Activated T-cell treated with anti-CD3 and anti-CD28 coated beads, Interleukin-2, amount 50 U/mL, for 4 hours (primary cell): Measurements from ENCODE around the gene MGAT1. TPM values are rescaled to one million over a fixed set of nuclear protein-coding genes. Genes with fewer than 3 reads are reported as not detected.
"Not testable (repeated sequence)": the region's sequence is repeated elsewhere in the genome, so short reads cannot be mapped to it uniquely, and the experiment has no call there.

ENCODE experiments used
- ATAC-seq, 2 donors: fragments of 200-7000 bp; cut with Tn5 transposase; one replicate each; pipeline ENCODE4 v1.10.0; 2021
- DNase-seq: peaks from one replicate; pipeline ENCODE4 v3.0.0-alpha.2; 2020
- H3K27me3 Mint-ChIP-seq: one replicate; pipeline ENCODE4 v1.8.0; 2021; ENCODE audit warnings: low read depth, mixed read lengths
- H3K36me3 Mint-ChIP-seq: one replicate; pipeline ENCODE4 v1.8.0; 2022; ENCODE audit warnings: mixed read lengths; ENCODE audit not compliant: insufficient read depth
- H3K4me1 Mint-ChIP-seq: one replicate; pipeline ENCODE4 v1.8.0; 2021; ENCODE audit warnings: low read depth, mixed read lengths
- H3K4me3 Mint-ChIP-seq: one replicate; pipeline ENCODE4 v1.8.0; 2021; ENCODE audit warnings: mild to moderate bottlenecking, moderate library complexity, mixed read lengths
- H3K9me3 Mint-ChIP-seq: one replicate; pipeline ENCODE4 v1.8.0; 2021; ENCODE audit warnings: mixed read lengths
- total RNA-seq, 3 donors: library from RNA; stranded (reverse); gene quantifications; one replicate each; pipeline ENCODE4 v1.2.1, GENCODE V29; 2021

MGAT1 gene
- total RNA-seq, 3 donors from 2014 or later = 76.8 to 89.3 (median 85.0) TPM

GRCh38 chr5:180830253-180831138 is 27.9 kb upstream of the MGAT1 start:
- Mint-ChIP-seq H3K36me3 (peaks cover 21% of the 10 kb centered on the region), H3K27me3 (no peaks in the 10 kb centered on the region), H3K4me3 (peak overlapping the region; percentile 99), H3K4me1 (peaks cover 58% of the 10 kb centered on the region), H3K9me3 (peaks cover 4% of the 10 kb centered on the region)
- DNase-seq = peak; percentile 63
- ATAC-seq = peak; percentile 57 to 61

- Mint-ChIP-seq H3K4me1 (peaks cover 63% of the 10 kb centered on the region), H3K36me3 (peaks cover 20% of the 10 kb centered on the region), H3K9me3 (peaks cover 4% of the 10 kb centered on the region), H3K27me3 (no peaks in the 10 kb centered on the region), H3K4me3 (peak overlapping the region; percentile 99)
- no peak for ATAC-seq
- DNase-seq = no peak
These were observed 27.1 kb upstream of the MGAT1 start for GRCh38 chr5:180829726-180830125.

GRCh38 chr5:180828756-180829531 is 26.3 kb upstream of the MGAT1 start:
- H3K4me3 Mint-ChIP-seq = peak overlapping the region; percentile 53
- ATAC-seq, H3K27me3 Mint-ChIP-seq, H3K9me3 Mint-ChIP-seq, DNase-seq: not testable (repeated sequence)
- peaks cover 13% of the 10 kb centered on the region for H3K36me3 Mint-ChIP-seq
- H3K4me1 Mint-ChIP-seq = peaks cover 62% of the 10 kb centered on the region

- H3K4me3 Mint-ChIP-seq, ATAC-seq, H3K9me3 Mint-ChIP-seq, DNase-seq, H3K27me3 Mint-ChIP-seq: not testable (repeated sequence)
- Mint-ChIP-seq H3K4me1 (peaks cover 49% of the 10 kb centered on the region), H3K36me3 (peaks cover 13% of the 10 kb centered on the region)
These were observed 24.8 kb upstream of the MGAT1 start for GRCh38 chr5:180827374-180827773.

GRCh38 chr5:180825768-180826525 is 23.3 kb upstream of the MGAT1 start:
- no peak overlapping the region for H3K4me3 Mint-ChIP-seq
- DNase-seq (no peak), ATAC-seq (peak; percentile 58 to 70)
- peaks cover 4% of the 10 kb centered on the region for H3K9me3 Mint-ChIP-seq
- H3K27me3 Mint-ChIP-seq = no peaks in the 10 kb centered on the region
- peaks cover 42% of the 10 kb centered on the region for H3K4me1 Mint-ChIP-seq
- peaks cover 13% of the 10 kb centered on the region for H3K36me3 Mint-ChIP-seq

- H3K4me1 Mint-ChIP-seq = peaks cover 33% of the 10 kb centered on the region
- no peak overlapping the region for H3K4me3 Mint-ChIP-seq
- H3K36me3 Mint-ChIP-seq = peaks cover 8% of the 10 kb centered on the region
- no peaks in the 10 kb centered on the region for H3K27me3 Mint-ChIP-seq
- no peak for DNase-seq
- no peak for ATAC-seq
- H3K9me3 Mint-ChIP-seq = peaks cover 4% of the 10 kb centered on the region
These were observed 22.2 kb upstream of the MGAT1 start for GRCh38 chr5:180824630-180825476.

- Mint-ChIP-seq H3K4me3 (no peak overlapping the region), H3K9me3 (peaks cover under 1% of the 10 kb centered on the region), H3K4me1 (peaks cover 27% of the 10 kb centered on the region), H3K27me3 (no peaks in the 10 kb centered on the region), H3K36me3 (peaks cover 3% of the 10 kb centered on the region)
- DNase-seq (no peak), ATAC-seq (peak in 1 of 2 donors; percentile 18)
These were observed 21.5 kb upstream of the MGAT1 start for GRCh38 chr5:180823940-180824629.

- peaks cover 3% of the 10 kb centered on the region for H3K36me3 Mint-ChIP-seq
- no peaks in the 10 kb centered on the region for H3K27me3 Mint-ChIP-seq
- no peak overlapping the region for H3K4me3 Mint-ChIP-seq
- DNase-seq = no peak
- H3K4me1 Mint-ChIP-seq = peaks cover 30% of the 10 kb centered on the region
- H3K9me3 Mint-ChIP-seq = no peaks in the 10 kb centered on the region
- no peak for ATAC-seq
These were observed 20.7 kb upstream of the MGAT1 start for GRCh38 chr5:180823346-180823745.

GRCh38 chr5:180821538-180821937 is 18.9 kb upstream of the MGAT1 start:
- Mint-ChIP-seq H3K27me3 (no peaks in the 10 kb centered on the region), H3K4me1 (peaks cover 45% of the 10 kb centered on the region), H3K36me3 (peaks cover 3% of the 10 kb centered on the region), H3K4me3 (no peak overlapping the region), H3K9me3 (no peaks in the 10 kb centered on the region)
- no peak for ATAC-seq
- no peak for DNase-seq

GRCh38 chr5:180820788-180821321 is 18.2 kb upstream of the MGAT1 start:
- Mint-ChIP-seq H3K4me3 (no peak overlapping the region), H3K27me3 (no peaks in the 10 kb centered on the region), H3K9me3 (no peaks in the 10 kb centered on the region), H3K4me1 (peaks cover 41% of the 10 kb centered on the region), H3K36me3 (no peaks in the 10 kb centered on the region)
- ATAC-seq = no peak
- no peak for DNase-seq

GRCh38 chr5:180818677-180819341 is 16.2 kb upstream of the MGAT1 start:
- no peaks in the 10 kb centered on the region for H3K27me3 Mint-ChIP-seq
- H3K4me1 Mint-ChIP-seq = peaks cover 38% of the 10 kb centered on the region
- ATAC-seq = no peak

GRCh38 chr5:180817893-180818674 is 15.5 kb upstream of the MGAT1 start:
- peaks cover 45% of the 10 kb centered on the region for H3K4me1 Mint-ChIP-seq
- DNase-seq (no peak), ATAC-seq (no peak)
- H3K9me3 Mint-ChIP-seq = no peaks in the 10 kb centered on the region
- H3K27me3 Mint-ChIP-seq = no peaks in the 10 kb centered on the region
- no peak overlapping the region for H3K4me3 Mint-ChIP-seq
- H3K36me3 Mint-ChIP-seq = no peaks in the 10 kb centered on the region

More at GRCh38 chr5:180818677-180819341, 16.2 kb upstream of the MGAT1 start:
- no peak for DNase-seq
- H3K4me3 Mint-ChIP-seq = no peak overlapping the region
- no peaks in the 10 kb centered on the region for H3K9me3 Mint-ChIP-seq
- no peaks in the 10 kb centered on the region for H3K36me3 Mint-ChIP-seq
